GM18867 (cell line): ENCODE data around the gene OLIG1.

ENCODE experiments used
- ATAC-seq: cut with Tn5 transposase; IDR thresholded peaks from one replicate; pipeline ENCODE4 v1.9.1; 2021; ENCODE audit warnings: mild to moderate bottlenecking, moderate library complexity; ENCODE audit not compliant: unreplicated experiment

OLIG1 gene, protein sequence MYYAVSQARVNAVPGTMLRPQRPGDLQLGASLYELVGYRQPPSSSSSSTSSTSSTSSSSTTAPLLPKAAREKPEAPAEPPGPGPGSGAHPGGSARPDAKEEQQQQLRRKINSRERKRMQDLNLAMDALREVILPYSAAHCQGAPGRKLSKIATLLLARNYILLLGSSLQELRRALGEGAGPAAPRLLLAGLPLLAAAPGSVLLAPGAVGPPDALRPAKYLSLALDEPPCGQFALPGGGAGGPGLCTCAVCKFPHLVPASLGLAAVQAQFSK

DNA sequence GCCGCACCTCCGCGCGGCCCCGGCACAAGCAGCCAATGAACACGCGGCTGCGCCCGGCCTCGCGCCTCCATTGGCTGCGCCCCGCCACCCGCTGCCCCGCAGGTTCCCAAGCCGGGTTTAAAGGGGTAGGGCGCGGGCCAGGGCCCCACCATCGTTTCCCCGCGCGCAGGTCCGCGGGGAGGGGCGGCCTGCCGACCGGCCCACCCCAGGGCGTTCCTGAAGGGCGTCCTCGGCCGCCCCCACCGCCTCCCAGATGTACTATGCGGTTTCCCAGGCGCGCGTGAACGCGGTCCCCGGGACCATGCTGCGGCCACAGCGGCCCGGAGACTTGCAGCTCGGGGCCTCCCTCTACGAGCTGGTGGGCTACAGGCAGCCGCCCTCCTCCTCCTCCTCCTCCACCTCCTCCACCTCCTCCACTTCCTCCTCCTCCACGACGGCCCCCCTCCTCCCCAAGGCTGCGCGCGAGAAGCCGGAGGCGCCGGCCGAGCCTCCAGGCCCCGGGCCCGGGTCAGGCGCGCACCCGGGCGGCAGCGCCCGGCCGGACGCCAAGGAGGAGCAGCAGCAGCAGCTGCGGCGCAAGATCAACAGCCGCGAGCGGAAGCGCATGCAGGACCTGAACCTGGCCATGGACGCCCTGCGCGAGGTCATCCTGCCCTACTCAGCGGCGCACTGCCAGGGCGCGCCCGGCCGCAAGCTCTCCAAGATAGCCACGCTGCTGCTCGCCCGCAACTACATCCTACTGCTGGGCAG lies at the start of gene OLIG1:
TSS of gene OLIG1 (plus strand) at position 148 of the 750 bp plus-strand sequence. CDS start at position 254, 106 bp downstream.
- no peak for ATAC-seq

DNA sequence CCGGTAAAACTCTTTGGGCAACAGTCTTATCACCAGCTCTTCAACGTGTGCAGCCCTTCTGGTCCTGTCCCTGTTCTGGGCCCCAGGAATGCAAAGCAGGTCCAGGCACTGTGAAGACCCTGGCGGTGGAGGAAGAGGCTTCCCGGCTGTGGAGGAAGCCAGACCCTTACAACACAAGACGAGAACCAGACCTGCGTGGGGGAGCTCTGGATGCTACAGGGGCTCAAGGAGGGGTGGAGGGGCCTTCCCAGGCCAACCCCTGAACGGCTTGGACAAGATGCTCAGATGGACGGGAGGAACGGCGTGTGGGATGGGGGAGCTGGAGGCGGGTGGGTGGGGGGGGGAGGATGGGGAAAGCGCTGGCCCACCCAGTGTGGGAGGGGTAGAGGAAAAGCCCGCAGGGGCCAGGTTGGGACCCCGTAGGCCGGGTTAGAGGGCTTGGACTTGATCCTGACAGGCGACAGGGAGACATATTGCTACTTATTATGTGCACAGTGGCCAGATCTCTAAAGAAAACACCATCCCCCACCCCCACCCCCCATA lies 49.3 kb upstream of the OLIG1 start:
- no peak for ATAC-seq

DNA sequence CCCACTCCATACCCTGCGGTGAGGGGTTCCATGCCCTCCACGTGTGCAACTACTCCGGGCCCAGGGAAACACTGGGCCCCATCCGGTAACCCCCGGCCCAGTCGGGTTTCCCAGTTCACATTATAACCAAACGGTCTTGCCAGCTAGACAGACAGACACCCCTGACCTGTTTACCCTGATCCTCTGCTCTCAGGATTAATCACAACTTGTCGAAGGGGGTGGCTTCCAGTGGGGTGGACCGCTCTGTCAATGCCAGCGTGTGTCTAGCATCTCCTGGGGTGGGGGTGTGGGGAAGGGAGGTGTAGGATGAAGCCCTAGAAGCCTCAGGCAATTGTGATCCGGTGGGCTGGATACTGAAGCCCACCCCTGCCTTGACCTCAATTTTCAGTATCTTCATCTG lies 48.8 kb upstream of the OLIG1 start:
- ATAC-seq, result no peak

DNA sequence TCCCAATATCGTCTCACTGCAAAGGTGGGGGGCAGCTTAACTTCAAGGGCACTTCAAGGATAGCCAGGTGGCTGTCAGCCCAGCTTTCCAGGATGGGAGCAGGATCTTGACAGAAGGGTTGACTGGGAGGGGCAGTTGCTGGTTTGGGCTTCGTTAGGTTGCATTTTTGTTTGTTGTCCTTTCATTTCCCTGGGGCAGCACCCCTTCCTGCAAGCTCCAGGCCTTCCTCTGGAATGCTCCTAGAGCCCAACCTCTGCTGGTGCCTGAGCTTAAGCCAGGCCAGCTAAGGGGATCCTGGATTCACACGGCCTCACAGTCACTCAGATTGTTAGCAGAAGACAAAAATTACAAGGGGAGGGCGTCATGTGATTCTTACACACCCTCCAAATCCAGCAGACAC lies 48.3 kb upstream of the OLIG1 start:
- no peak for ATAC-seq

DNA sequence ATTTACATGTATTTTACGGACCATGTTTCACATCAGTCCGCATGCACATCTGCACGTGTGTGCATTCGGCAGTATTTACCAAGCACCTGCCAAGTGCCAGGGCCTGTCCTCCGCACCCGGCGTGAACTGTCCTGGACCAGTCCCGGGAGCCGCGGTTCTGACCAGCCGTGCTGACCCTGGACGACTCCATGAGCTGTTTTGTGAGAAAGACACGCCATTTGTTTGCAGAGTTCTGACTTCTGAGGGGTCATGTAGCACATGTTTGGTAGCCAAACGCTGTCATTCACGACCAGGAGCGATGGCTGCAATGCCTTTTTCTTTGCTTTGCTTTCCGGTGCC lies 47.5 kb upstream of the OLIG1 start:
- ATAC-seq, result no peak

DNA sequence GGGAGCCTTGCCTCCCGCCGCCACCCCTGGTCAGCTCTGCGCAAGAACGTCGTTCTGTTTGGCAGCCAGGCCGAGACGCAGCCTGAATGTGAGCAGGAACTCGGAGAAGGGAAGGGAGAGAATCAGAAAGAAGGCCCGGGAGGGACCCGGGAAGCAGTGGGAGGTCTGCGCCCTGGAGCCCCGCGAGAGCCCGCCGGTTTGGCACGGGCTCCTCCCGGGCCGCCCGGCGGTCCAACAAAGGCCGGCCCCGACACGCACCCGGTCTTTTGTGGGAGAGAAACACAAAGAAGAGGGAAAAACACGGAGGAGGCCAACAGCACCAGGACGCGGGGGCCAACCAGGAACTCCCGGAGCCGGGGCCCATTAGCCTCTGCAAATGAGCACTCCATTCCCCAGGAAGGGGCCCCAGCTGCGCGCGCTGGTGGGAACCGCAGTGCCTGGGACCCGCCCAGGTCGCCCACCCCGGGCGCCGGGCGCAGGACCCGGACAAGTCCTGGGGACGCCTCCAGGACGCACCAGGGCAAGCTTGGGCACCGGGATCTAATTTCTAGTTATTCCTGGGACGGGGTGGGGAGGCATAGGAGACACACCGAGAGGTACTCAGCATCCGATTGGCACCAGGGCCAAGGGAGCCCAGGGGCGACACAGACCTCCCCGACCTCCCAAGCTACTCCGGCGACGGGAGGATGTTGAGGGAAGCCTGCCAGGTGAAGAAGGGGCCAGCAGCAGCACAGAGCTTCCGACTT lies 46.9 kb upstream of the OLIG1 start:
- ATAC-seq, result no peak

DNA sequence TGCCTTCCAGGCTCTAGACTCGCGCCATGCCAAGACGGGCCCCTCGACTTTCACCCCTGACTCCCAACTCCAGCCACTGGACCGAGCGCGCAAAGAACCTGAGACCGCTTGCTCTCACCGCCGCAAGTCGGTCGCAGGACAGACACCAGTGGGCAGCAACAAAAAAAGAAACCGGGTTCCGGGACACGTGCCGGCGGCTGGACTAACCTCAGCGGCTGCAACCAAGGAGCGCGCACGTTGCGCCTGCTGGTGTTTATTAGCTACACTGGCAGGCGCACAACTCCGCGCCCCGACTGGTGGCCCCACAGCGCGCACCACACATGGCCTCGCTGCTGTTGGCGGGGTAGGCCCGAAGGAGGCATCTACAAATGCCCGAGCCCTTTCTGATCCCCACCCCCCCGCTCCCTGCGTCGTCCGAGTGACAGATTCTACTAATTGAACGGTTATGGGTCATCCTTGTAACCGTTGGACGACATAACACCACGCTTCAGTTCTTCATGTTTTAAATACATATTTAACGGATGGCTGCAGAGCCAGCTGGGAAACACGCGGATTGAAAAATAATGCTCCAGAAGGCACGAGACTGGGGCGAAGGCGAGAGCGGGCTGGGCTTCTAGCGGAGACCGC lies 46.3 kb upstream of the OLIG1 start:
- no peak for ATAC-seq

DNA sequence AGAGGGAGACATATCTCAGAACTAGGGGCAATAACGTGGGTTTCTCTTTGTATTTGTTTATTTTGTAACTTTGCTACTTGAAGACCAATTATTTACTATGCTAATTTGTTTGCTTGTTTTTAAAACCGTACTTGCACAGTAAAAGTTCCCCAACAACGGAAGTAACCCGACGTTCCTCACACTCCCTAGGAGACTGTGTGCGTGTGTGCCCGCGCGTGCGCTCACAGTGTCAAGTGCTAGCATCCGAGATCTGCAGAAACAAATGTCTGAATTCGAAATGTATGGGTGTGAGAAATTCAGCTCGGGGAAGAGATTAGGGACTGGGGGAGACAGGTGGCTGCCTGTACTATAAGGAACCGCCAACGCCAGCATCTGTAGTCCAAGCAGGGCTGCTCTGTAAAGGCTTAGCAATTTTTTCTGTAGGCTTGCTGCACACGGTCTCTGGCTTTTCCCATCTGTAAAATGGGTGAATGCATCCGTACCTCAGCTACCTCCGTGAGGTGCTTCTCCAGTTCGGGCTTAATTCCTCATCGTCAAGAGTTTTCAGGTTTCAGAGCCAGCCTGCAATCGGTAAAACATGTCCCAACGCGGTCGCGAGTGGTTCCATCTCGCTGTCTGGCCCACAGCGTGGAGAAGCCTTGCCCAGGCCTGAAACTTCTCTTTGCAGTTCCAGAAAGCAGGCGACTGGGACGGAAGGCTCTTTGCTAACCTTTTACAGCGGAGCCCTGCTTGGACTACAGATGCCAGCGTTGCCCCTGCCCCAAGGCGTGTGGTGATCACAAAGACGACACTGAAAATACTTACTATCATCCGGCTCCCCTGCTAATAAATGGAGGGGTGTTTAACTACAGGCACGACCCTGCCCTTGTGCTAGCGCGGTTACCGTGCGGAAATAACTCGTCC lies 45.5 kb upstream of the OLIG1 start:
- ATAC-seq, result no peak

DNA sequence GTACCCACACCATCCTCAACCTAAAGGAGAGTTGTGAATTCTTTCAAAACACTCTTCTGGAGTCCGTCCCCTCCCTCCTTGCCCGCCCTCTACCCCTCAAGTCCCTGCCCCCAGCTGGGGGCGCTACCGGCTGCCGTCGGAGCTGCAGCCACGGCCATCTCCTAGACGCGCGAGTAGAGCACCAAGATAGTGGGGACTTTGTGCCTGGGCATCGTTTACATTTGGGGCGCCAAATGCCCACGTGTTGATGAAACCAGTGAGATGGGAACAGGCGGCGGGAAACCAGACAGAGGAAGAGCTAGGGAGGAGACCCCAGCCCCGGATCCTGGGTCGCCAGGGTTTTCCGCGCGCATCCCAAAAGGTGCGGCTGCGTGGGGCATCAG lies 44.8 kb upstream of the OLIG1 start:
- no peak for ATAC-seq

DNA sequence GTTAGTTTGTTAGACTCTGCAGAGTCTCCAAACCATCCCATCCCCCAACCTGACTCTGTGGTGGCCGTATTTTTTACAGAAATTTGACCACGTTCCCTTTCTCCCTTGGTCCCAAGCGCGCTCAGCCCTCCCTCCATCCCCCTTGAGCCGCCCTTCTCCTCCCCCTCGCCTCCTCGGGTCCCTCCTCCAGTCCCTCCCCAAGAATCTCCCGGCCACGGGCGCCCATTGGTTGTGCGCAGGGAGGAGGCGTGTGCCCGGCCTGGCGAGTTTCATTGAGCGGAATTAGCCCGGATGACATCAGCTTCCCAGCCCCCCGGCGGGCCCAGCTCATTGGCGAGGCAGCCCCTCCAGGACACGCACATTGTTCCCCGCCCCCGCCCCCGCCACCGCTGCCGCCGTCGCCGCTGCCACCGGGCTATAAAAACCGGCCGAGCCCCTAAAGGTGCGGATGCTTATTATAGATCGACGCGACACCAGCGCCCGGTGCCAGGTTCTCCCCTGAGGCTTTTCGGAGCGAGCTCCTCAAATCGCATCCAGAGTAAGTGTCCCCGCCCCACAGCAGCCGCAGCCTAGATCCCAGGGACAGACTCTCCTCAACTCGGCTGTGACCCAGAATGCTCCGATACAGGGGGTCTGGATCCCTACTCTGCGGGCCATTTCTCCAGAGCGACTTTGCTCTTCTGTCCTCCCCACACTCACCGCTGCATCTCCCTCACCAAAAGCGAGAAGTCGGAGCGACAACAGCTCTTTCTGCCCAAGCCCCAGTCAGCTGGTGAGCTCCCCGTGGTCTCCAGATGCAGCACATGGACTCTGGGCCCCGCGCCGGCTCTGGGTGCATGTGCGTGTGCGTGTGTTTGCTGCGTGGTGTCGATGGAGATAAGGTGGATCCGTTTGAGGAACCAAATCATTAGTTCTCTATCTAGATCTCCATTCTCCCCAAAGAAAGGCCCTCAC lies 44.2 kb upstream of the OLIG1 start, which contains the start of gene OLIG2:
TSS of gene OLIG2 (plus strand) at position 447 of the 954 bp plus-strand sequence. CDS start 928 bp downstream, outside the sequence.
- ATAC-seq, result no peak

DNA sequence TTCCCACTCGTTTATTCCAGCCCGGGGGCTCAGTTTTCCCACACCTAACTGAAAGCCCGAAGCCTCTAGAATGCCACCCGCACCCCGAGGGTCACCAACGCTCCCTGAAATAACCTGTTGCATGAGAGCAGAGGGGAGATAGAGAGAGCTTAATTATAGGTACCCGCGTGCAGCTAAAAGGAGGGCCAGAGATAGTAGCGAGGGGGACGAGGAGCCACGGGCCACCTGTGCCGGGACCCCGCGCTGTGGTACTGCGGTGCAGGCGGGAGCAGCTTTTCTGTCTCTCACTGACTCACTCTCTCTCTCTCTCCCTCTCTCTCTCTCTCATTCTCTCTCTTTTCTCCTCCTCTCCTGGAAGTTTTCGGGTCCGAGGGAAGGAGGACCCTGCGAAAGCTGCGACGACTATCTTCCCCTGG lies 43.5 kb upstream of the OLIG1 start:
- no peak for ATAC-seq

DNA sequence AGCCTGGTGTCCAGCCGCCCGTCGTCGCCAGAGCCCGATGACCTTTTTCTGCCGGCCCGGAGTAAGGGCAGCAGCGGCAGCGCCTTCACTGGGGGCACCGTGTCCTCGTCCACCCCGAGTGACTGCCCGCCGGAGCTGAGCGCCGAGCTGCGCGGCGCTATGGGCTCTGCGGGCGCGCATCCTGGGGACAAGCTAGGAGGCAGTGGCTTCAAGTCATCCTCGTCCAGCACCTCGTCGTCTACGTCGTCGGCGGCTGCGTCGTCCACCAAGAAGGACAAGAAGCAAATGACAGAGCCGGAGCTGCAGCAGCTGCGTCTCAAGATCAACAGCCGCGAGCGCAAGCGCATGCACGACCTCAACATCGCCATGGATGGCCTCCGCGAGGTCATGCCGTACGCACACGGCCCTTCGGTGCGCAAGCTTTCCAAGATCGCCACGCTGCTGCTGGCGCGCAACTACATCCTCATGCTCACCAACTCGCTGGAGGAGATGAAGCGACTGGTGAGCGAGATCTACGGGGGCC lies 43.0 kb upstream of the OLIG1 start:
- ATAC-seq, result no peak

DNA sequence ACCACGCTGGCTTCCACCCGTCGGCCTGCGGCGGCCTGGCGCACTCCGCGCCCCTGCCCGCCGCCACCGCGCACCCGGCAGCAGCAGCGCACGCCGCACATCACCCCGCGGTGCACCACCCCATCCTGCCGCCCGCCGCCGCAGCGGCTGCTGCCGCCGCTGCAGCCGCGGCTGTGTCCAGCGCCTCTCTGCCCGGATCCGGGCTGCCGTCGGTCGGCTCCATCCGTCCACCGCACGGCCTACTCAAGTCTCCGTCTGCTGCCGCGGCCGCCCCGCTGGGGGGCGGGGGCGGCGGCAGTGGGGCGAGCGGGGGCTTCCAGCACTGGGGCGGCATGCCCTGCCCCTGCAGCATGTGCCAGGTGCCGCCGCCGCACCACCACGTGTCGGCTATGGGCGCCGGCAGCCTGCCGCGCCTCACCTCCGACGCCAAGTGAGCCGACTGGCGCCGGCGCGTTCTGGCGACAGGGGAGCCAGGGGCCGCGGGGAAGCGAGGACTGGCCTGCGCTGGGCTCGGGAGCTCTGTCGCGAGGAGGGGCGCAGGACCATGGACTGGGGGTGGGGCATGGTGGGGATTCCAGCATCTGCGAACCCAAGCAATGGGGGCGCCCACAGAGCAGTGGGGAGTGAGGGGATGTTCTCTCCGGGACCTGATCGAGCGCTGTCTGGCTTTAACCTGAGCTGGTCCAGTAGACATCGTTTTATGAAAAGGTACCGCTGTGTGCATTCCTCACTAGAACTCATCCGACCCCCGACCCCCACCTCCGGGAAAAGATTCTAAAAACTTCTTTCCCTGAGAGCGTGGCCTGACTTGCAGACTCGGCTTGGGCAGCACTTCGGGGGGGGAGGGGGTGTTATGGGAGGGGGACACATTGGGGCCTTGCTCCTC lies 42.3 kb upstream of the OLIG1 start:
- ATAC-seq, result no peak

DNA sequence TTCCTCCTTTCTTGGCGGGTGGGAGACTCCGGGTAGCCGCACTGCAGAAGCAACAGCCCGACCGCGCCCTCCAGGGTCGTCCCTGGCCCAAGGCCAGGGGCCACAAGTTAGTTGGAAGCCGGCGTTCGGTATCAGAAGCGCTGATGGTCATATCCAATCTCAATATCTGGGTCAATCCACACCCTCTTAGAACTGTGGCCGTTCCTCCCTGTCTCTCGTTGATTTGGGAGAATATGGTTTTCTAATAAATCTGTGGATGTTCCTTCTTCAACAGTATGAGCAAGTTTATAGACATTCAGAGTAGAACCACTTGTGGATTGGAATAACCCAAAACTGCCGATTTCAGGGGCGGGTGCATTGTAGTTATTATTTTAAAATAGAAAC lies 41.7 kb upstream of the OLIG1 start:
- no peak for ATAC-seq

DNA sequence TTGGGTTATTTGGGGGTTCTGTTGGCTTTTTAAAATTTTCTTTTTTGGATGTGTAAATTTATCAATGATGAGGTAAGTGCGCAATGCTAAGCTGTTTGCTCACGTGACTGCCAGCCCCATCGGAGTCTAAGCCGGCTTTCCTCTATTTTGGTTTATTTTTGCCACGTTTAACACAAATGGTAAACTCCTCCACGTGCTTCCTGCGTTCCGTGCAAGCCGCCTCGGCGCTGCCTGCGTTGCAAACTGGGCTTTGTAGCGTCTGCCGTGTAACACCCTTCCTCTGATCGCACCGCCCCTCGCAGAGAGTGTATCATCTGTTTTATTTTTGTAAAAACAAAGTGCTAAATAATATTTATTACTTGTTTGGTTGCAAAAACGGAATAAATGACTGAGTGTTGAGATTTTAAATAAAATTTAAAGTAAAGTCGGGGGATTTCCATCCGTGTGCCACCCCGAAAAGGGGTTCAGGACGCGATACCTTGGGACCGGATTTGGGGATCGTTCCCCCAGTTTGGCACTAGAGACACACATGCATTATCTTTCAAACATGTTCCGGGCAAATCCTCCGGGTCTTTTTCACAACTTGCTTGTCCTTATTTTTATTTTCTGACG lies 41.1 kb upstream of the OLIG1 start:
- ATAC-seq, result no peak

DNA sequence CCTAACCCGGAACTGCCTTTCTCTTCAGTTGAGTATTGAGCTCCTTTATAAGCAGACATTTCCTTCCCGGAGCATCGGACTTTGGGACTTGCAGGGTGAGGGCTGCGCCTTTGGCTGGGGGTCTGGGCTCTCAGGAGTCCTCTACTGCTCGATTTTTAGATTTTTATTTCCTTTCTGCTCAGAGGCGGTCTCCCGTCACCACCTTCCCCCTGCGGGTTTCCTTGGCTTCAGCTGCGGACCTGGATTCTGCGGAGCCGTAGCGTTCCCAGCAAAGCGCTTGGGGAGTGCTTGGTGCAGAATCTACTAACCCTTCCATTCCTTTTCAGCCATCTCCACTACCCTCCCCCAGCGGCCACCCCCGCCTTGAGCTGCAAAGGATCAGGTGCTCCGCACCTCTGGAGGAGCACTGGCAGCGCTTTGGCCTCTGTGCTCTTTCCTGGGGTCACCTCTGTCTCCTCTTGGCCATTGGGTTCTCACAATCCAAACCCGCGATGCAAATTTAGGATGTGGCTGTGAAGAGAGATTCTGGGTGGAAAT lies 40.5 kb upstream of the OLIG1 start:
- ATAC-seq, result no peak

DNA sequence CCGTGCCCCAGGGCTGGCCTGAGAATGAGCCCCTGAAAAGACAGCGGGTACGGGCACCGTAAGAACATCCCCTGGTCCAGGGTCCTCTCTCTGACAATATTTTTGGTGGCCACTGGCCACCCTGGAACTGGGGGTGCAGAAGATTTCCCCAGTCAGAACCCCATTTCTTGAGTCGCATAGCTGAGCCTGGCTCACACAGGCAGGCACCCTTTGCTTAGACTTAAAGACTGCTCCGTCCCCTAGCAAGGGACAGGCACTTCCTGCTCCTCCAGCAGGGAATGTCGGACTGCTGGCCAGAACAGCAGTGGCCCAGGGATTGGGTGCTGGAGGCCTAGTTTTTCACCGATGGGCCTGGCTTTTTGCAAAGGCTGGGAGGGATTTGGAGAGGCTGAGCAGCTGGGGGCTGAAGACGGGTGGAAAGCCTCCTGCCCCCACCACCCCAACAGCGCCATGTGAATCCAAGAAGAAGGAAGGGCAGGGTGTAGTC lies 39.9 kb upstream of the OLIG1 start:
- no peak for ATAC-seq
